ENCODE data around the gene POU5F1.
A peak's percentile ranks its signal among the peaks of the same experiment; 100 is the strongest.

Gene POU5F1

DNA sequence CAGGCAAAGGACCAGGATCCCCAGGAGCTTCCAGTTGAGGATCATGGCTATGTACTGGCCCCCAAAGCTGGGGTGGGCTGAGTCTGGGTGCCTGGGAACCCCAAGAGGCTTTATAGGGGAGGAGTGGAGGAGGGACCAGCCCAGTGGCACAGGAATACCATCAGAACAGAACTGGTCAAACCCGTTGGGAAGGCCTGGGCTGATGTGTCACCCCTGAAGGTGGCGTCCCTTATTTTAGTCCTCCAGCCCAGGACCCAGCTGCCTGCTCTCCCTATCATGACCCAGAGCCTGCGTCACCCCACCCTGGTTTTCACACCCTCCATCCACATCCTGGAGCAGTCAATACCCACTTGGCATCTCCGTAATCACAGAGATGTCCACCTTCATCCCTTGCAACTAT, 31.5 kb downstream of the POU5F1 start, which contains the start of gene PSORS1C2:
TSS of gene PSORS1C2 (minus strand) at position 85 of the 400 bp plus-strand sequence. CDS start at position 45, 40 bp downstream.
- TF ChIP-seq, protein P1, sequence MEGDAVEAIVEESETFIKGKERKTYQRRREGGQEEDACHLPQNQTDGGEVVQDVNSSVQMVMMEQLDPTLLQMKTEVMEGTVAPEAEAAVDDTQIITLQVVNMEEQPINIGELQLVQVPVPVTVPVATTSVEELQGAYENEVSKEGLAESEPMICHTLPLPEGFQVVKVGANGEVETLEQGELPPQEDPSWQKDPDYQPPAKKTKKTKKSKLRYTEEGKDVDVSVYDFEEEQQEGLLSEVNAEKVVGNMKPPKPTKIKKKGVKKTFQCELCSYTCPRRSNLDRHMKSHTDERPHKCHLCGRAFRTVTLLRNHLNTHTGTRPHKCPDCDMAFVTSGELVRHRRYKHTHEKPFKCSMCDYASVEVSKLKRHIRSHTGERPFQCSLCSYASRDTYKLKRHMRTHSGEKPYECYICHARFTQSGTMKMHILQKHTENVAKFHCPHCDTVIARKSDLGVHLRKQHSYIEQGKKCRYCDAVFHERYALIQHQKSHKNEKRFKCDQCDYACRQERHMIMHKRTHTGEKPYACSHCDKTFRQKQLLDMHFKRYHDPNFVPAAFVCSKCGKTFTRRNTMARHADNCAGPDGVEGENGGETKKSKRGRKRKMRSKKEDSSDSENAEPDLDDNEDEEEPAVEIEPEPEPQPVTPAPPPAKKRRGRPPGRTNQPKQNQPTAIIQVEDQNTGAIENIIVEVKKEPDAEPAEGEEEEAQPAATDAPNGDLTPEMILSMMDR (IDR thresholded peaks at IDR 0.05; ENCODE audit: insufficient read depth, low read depth, low read length, missing control alignments): no peak
- DNase-seq (ENCODE audit: low read depth): peak; percentile 58
- H3K4me3 ChIP-seq (ENCODE audit: low read length): no peak within 1 kb of the TSS

DNA sequence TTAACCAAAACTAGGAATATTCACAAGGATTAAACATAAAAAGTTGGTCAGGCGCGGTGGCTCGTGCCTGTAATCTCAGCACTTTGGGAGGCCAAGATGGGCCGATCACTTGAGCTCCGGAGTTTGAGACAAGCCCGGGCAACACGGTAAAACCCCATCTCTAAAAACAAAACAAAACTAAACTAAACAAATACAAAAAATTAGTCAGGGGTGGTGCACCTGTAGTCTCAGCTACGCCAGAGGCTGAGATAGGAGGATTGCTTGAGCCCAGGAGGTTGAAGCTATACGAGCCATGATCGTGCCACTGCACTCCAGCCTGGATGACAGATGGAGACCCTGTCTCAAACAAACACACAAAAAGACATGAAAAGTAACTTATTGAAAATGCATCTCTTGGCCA, 34.8 kb downstream of the POU5F1 start:
- TF ChIP-seq, protein P1 (IDR thresholded peaks at IDR 0.05; ENCODE audit: insufficient read depth, low read depth, low read length, missing control alignments): no peak
- no peak overlapping the region for H3K4me3 ChIP-seq (ENCODE audit: low read length)
- DNase-seq (ENCODE audit: low read depth): no peak

DNA sequence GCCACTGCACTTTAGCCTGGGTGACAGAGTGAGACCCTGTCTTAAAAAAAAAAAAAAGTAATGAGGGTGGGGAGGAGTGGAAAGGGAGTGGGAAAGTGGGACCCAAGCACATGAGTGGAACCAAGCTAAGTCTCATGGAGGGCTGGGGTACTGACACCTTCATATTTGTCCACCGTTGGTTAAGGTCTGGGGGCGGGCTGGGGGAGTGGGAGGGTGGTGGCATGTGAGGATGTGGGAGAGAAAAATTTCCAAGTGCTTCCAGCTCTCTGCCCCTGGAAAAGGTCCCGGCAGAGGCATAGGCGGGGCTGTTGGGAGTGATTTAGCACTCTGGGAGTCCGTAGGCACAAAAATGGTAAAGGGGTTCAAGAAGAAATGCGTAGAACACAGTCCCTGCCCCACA, 37.7 kb downstream of the POU5F1 start:
- H3K4me3 ChIP-seq (ENCODE audit: low read length): no peak overlapping the region
- no peak for DNase-seq (ENCODE audit: low read depth)
- TF ChIP-seq, protein P1 (IDR thresholded peaks at IDR 0.05; ENCODE audit: insufficient read depth, low read depth, low read length, missing control alignments): no peak

DNA sequence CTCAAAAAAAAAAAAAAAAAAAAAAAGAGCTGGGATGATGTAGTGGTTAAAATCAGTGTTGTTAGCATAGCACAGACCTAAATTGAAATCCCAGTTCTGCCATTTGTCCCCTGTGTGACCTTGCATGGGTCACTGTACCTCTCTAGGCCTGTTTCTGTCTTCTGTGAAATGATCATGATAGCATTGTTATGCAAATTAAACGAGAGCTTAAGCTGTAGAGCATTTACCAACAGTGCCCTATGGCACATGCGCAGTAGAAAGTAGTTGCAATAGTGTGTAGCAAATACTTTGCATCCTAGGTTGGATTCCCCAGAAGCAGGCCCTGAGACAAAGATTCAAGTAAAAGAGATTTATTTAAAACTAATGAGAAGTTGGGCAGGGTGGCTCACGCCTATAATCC, 38.9 kb downstream of the POU5F1 start:
- DNase-seq (ENCODE audit: low read depth): no peak
- TF ChIP-seq, protein P1 (IDR thresholded peaks at IDR 0.05; ENCODE audit: insufficient read depth, low read depth, low read length, missing control alignments): no peak
- H3K4me3 ChIP-seq (ENCODE audit: low read length): no peak overlapping the region

DNA sequence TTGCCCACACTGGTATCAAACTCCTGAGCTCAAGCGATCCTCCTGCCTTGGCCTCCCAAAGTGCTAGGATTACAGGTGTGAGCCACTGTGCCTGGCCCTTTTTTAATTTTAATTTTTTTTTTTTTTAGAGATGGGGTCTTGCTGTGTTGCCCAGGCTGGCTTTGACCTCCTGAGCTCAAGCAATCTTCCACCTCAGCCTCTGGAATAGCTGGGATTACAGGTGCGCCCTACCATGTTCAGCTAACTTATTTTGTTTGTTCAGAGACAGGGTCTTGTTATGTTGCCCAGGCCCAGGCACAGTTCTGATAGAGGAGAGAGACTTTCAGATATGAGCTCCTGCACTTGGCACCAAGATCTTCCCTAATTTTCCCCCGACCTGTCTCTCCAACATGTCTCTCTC, 39.7 kb downstream of the POU5F1 start:
- DNase-seq (ENCODE audit: low read depth): no peak
- TF ChIP-seq, protein P1 (IDR thresholded peaks at IDR 0.05; ENCODE audit: insufficient read depth, low read depth, low read length, missing control alignments): no peak
- no peak overlapping the region for H3K4me3 ChIP-seq (ENCODE audit: low read length)

DNA sequence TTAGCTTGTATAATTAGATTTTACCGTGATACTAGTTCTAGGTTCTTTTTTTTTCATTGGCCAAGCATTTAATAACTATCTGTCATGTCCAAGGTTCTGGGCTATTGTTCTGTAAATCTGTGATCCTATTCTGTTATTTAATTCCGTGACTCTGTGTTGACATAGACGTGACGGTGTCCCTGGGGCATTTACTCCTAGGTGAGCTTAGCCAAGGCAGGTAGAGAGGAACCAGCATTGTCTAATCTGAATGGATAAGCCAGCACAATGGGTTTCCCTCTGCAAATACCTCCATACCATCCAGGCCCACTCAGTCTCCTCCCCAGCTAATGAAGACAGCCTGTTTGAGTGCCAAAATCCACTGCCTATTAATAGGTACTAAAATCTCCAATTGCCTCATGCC, 41.4 kb downstream of the POU5F1 start:
- DNase-seq (ENCODE audit: low read depth): peak; percentile 40
- no peak overlapping the region for H3K4me3 ChIP-seq (ENCODE audit: low read length)
- TF ChIP-seq, protein P1 (IDR thresholded peaks at IDR 0.05; ENCODE audit: insufficient read depth, low read depth, low read length, missing control alignments): no peak

DNA sequence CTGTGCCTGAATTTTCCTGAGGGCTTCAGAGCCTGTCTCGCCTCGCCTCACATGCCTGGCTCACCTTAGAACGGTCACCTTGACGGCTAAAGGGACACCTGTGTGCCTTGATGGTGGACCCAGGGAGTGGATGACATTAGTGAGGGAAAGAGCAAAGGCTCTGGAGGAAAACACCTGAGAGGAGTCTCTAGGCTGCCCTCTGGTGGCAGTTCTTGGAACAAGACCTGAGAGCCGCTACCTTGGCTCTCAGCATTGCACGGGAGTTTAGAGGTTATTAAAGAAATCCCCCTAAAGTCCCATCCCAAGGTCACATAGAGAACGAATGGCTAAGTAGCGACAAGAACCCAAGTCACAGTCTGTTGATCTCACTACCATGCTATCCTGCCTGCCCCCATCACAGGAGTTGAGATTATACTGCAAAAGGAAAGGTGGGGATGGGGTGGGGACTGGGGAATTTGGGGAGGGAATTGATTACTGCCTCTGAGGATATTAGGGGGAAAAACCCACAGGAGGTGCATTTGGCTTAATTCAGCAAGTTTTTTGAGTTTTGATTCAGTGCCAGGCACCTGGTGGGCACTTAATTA, 42.3 kb downstream of the POU5F1 start:
- DNase-seq (ENCODE audit: low read depth): peak; percentile 64
- TF ChIP-seq, protein P1 (IDR thresholded peaks at IDR 0.05; ENCODE audit: insufficient read depth, low read depth, low read length, missing control alignments): peak; percentile 92

More for the DNA sequence above, 42.3 kb downstream of the POU5F1 start:
- H3K4me3 ChIP-seq (ENCODE audit: low read length): no peak overlapping the region

All from epithelial cell of esophagus (primary cell).